Left ventricle myocardium superior (tissue), 1 donor: Measurements from ENCODE around the gene PRDM5. TPM values are rescaled to one million over a fixed set of nuclear protein-coding genes. Genes with fewer than 3 reads are reported as not detected.
"Not testable (repeated sequence)": the region's sequence is repeated elsewhere in the genome, so short reads cannot be mapped to it uniquely, and the experiment has no call there.

Experiments used
- ATAC-seq: fragments of 200-7000 bp; cut with Tn5 transposase; one replicate; pipeline ENCODE4 v1.9.1; 2020; ENCODE audit warnings: mild to moderate bottlenecking, moderate library complexity
- DNase-seq: peaks from one replicate; pipeline ENCODE4 v3.0.0-alpha.2; 2020
- intact Hi-C: fragments of 100-400 bp; cut with micrococcal nuclease; formaldehyde crosslinking; loops from one replicate; pipeline ENCODE4 v1.11.0; 2022
- total RNA-seq: library from RNA; stranded (reverse); fragmentation: NEBNext Ultra II Directional; extraction: Animal tissue kit (Norgen Biotek cat#: 25700); gene quantifications from one replicate; pipeline ENCODE4 v1.2.1, GENCODE V29; 2021
- donor health status: DM: no; HTN: yes; CAD: no; lungs with severe emphysema.

The PRDM5 gene
- total RNA-seq, 1 donor from 2014 or later = 7.6 TPM

DNA sequence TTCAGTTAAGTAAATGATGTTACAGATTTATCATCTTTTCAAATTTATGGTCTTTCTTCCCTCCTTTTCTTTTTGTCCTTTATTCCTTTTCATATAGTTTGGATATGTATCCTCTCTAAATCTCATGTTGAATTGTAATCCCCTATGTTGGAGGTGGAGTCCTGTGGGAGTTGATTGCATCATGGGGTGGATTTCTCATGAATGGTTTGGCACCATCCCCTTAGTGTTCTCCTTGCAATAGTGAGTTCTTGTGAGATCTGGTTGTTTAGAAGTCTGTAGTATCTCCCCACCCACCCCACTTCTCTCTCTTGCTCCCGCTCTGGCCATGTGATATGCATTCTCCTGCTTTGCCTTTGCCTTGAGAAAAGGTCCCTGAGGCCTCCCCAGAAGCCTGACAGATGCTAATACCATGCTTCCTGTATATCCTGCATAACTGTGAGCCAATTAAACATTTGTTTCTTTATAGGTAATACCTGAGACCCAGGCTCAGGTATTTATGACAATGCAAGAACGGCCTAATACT, 236.7 kb downstream of the PRDM5 start:
- DNase-seq = no peak
- ATAC-seq = no peak
- intact Hi-C loops = no loop called here

DNA sequence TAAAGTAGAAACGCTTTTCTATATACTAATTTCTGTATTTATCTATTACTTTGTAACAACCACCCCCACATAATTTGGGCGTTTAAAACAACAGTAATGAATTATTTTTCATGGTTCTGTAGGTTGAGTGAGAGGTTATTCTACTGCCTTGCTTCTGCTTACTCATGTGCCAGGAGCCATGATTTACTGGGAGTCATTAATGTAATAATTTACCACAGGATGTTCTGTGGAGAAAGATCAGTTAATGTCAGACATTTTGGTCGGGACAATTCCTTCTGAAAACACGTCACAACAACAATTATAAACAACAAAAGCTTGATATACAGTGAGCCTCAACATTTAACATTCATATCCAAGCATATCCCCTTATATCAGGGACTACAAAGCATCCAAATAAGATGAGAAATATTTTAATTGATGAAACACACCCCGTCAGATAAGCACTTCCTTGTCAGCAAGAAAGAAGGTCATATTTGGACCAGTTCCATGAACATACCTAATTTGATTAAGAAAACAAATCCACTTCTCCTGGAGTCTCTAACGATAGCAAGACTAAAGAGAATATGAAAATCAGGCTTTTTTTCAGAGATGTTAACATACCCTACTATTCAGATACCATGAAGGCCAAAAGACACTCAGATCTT, 238.5 kb downstream of the PRDM5 start:
- intact Hi-C loops = no loop called here
- no peak for DNase-seq
- ATAC-seq = no peak

DNA sequence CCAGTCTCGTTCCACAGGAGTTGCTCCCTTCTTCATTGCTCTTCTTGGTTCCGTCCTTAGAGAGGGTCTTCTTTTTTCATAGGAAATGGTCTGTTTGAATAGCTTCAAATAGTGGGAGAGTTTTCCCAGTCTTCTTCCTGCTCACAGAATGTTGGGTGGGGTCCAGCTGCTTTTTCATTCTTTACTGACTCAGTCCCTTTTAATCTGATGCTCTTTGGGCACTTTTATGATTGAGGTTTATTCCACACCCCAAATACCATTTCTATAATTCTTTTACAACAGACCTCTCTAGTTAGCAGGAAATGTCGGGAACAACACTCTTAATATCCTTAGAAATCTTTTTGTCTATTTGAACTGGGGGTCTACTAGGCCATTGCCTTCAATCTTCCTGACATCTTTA, 239.5 kb downstream of the PRDM5 start:
- ATAC-seq (no peak), DNase-seq (no peak)
- intact Hi-C loops = no loop called here

DNA sequence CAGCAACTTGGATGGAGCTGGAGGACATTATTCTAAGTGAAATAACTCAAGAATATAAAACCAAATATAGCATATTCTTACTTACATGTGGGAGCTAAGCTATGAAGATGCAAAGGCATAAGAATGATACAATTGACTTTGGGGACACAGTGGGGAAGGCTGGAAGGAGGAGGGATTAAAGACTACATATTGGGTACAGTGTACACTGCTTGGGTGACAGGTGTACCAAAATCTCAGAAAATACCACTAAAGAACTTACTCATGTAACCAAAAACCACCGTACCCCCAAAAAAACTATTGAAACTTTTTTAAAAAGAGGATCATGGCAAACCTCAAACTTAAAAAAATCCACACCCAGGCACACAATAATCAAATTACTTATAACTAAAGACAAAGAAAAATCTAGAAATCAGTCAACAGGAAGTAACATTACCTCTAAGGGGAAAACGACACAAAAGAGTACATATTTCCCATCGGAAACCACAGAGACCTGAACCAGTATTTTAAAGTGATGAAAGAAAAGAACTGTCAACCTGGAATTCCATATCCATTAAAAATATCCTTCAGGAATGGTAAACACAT, 241.8 kb downstream of the PRDM5 start:
- DNase-seq = no peak
- no peak for ATAC-seq
- intact Hi-C loops = no loop called here

DNA sequence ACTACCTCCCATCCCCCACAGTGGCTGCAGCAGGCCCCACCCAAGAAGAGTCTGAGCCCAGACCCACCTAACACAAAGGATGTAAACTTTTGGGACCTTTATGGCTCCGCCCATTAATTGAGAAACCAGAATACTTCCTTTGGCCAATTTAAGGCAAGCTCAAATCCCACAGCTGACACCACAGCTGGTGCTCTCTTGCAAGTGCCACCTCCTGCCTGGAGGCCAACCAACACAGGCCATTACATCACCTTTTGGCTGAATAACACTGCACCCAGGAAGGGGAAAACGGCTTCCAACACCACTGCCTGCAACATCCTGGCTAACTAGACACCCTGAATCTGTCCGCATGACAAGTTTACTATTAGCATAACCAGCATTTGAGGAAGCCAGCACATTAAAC, 248.8 kb downstream of the PRDM5 start:
- intact Hi-C loops = no loop called here
- ATAC-seq (no peak), DNase-seq (no peak)

DNA sequence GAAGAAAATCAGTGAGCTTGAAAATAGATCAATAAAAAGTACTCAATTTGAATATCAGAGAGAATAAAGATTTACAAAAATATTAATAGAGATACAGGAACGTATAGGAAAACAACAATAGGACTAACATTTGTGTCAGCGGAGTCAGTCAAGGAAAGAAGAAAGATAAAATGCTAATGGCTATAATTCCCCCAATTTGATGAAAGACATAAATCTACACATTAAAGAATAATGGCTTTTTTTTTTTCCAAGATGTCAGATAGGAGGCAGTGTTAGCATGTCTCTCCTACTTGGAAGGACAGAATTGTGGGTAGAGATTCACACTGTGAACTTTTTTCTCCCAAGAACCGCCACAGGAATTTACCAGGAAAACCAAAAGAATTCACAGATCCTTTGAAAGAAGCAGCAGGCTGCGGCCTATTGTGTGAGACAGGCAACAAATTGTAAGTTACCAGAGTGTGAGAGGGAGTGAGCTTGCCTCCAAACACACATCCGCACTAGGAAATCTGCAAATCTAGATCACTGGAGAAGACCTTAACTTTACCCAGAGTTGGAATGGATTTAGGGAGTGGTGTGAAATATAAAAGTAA, 249.9 kb downstream of the PRDM5 start:
- no peak for DNase-seq
- intact Hi-C loops = no loop called here
- ATAC-seq = no peak

DNA sequence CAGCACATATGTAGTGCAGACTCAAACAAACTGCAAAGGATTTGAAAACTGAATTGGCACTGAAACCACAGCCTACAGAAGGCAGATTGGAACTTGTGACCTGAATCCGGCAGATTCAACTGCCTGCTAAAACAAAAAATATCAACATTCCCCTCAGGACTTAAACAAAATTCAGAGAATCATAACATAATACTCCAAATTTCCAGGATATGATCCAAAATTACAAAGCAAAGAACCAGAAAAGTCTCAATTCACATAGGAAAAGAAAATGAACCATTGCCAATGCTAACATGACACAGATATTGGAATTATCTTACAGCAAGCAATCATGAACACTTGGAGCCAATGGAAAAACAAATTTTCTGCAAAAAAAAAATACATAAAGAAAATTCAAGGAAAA, 250.4 kb downstream of the PRDM5 start:
- ATAC-seq (no peak), DNase-seq (no peak)
- intact Hi-C loops = no loop called here

DNA sequence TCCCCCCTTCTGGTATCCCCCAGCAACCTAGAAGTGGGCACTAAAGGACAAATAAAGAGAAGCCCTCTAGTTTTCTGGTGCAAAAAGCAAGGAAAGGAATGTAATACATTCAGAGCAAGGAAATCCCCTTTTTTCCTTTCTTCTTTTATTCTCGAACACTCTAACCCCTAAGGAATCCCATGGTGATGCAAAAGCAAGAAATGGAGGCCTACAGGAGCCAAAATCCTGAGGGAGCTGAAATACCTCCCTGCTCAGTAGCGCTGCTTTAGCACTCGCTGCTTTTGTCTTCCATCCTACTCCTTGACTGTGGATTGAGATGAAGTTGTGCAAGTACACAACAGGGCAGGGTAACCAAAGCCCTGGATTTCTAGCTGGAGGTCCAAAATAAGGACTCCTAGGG, 251.0 kb downstream of the PRDM5 start:
- no peak for ATAC-seq
- intact Hi-C loops = no loop called here
- no peak for DNase-seq

DNA sequence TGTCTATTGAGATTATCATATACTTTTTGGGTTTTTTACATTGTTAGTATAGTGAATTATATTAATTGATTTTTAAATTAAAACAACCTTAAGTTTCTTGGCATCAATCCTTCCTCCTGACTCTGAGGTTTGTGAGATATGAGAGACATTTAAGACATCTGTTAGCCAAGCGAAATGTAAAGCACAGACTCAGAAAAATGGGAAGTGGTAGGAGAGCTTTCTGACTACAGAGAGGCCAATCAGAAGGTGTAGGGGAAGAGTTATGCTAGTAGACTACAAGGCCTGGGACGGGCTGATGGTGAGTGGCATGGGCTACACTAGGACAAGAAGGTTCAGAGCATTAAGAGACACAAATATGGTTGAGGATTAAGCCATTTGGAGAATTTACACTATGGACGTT, 255.4 kb downstream of the PRDM5 start:
- ATAC-seq (no peak), DNase-seq (no peak)
- intact Hi-C loops = no loop called here

DNA sequence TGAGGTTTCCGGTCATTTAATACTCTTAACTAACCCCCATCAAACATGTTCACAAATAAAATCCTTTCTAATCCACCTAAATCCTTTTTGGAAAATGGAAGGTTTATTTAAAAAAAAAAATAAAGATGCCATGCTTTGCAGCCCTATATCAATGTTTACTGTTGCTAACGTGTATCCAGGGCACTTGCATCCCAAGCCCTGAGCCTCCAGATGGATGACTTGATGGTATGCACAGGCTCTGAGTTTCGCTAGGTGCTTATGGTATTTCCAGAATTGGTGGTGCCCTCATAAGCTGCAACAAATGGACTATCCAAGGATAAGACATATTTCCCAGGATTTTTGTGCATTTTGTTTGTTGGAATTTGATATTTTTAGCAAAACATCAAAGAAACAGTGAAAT, 257.7 kb downstream of the PRDM5 start:
- intact Hi-C loops = no loop called here
- ATAC-seq (no peak), DNase-seq (no peak)

DNA sequence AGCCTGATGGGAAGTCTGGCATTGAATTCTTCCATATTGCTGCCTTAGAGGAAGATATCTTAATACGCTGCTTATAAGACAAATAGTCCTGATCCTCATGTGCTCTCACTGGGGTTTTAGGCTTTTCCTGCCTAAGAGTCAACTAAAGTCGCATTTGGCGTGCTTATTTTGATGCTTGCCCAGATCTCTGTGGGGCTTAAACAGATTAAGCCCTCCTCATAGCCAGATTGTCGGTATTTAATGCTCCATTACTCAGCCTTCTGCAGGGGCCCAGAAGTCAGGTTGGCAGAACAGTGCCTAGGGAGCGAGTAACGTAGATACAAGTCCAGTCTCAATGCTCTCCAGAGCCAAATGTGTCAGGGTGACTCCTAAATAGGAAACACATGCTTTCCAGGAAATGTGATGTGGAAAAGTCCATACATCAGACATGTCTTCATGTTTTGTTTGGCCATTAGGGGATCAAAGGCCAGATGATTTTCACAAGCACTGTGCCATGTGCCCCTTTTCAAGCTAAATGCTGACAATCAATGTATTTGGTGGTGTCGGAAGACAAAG, 262.8 kb downstream of the PRDM5 start:
- intact Hi-C loops = no loop called here
- no peak for DNase-seq
- ATAC-seq = no peak

DNA sequence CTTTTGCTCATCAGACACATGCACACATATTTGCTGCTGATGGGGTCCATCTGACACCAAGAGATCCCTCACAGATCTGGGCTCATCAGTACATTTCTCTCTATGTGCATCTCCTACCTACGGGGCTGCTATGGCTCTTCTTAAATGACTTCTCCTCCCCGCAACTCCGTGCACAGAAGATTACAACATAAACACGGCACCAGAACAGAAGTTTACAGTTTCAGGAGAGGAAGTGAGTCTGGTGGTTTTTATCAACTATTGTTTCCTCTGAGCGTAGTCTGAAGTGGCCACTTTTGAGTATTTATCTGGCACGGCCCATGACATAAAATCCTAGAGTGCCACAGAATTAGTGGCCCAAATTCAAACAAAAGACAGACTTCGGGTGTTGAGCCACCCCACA, 263.8 kb downstream of the PRDM5 start:
- no peak for DNase-seq
- ATAC-seq = no peak
- intact Hi-C loops = no loop called here

DNA sequence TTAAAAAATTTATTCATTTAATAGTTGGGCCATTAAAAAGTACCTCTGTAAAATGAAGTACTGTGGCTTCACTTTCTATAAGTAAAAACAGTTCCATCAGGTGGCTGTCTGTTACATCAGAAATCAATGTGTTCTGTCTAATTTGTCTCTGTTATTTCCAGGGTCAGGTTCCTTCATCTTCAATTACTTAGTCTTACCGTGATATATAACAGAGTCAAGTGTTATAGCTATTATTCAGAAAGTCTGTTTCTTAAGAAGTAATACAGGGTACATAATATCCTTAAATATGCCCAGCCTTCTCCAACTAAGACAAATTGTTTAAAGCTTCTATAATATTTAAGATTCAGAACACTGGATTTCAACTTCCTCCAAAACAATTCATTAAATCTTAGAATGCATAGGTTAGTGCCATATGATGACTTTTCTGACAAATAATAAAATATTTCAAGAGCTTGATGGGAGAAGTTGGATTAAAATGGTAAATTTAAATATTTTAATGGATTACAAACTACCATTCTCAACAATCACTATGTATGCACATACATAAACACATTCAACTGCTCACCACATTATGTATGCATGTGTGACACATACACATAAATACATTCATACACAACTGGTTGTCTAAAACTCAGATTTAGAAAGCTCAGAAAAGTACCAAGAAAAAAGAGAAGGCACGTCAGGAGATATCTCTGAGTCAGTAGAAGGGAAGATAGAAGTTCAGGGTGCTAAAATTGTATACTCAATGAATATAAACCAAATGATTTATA, 268.5 kb downstream of the PRDM5 start:
- ATAC-seq = no peak
- intact Hi-C loops = no loop called here
- DNase-seq = no peak

DNA sequence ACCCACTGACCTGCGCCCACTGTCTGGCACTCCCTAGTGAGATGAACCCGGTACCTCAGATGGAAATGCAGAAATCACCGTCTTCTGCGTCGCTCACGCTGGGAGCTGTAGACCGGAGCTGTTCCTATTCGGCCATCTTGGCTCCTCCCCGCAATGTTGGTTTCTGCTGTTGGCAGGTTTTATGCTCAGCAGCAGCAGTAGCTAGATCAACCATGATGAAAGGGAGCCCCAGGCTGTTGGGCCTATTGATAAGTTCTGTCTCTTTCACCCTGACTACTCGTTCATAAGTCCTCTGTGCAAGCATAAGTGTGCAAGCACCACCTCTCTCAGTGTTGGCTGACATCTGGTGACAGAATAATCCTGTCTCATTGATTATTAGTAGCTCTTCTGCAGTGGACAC, 274.2 kb downstream of the PRDM5 start:
- ATAC-seq, DNase-seq, intact Hi-C loops: not testable (repeated sequence)

Other genes with a start within 250 kb of the PRDM5 start
- gene NDNF, start 149.8 kb upstream of the PRDM5 start, total RNA-seq = 9.0 TPM
- not detected for gene TNIP3, start 241.6 kb upstream of the PRDM5 start, total RNA-seq